NCI-H345 treated with DMSO at 0.1 percent for 48 hours (cell line): ENCODE measurements around the gene AMBRA1.

Experiments used
- DNase-seq: peaks from one replicate; lab custom pipeline; 2025; ENCODE audit not compliant: unreplicated experiment; lab: John Stamatoyannopoulos, UW

Gene AMBRA1

GRCh38 chr11:46475926-46476545, 117.8 kb downstream of the AMBRA1 start:
- no peak for DNase-seq

GRCh38 chr11:46475051-46475925, 118.5 kb downstream of the AMBRA1 start:
- no peak for DNase-seq

- DNase-seq: no peak
Measured at GRCh38 chr11:46472662-46472994, 121.2 kb downstream of the AMBRA1 start.

GRCh38 chr11:46471943-46472661, 121.7 kb downstream of the AMBRA1 start:
- no peak for DNase-seq

GRCh38 chr11:46469926-46470325, 123.9 kb downstream of the AMBRA1 start:
- no peak for DNase-seq

GRCh38 chr11:46465683-46466082, 128.1 kb downstream of the AMBRA1 start:
- no peak for DNase-seq

- no peak for DNase-seq
Measured at GRCh38 chr11:46463701-46464421, 130.0 kb downstream of the AMBRA1 start.

- no peak for DNase-seq
Measured at GRCh38 chr11:46461461-46461927, 132.3 kb downstream of the AMBRA1 start.

- DNase-seq: no peak
Measured at GRCh38 chr11:46458491-46458890, 135.3 kb downstream of the AMBRA1 start.

- no peak for DNase-seq
Measured at GRCh38 chr11:46457659-46458424, 136.0 kb downstream of the AMBRA1 start.

- DNase-seq: no peak
Measured at GRCh38 chr11:46457021-46457420, 136.8 kb downstream of the AMBRA1 start.

GRCh38 chr11:46456269-46457001, 137.4 kb downstream of the AMBRA1 start:
- no peak for DNase-seq

- no peak for DNase-seq
Measured at GRCh38 chr11:46455834-46456233, 138.0 kb downstream of the AMBRA1 start.

- no peak for DNase-seq
Measured at GRCh38 chr11:46452918-46453517, 140.8 kb downstream of the AMBRA1 start.

GRCh38 chr11:46451759-46452158, 142.1 kb downstream of the AMBRA1 start:
- DNase-seq: no peak

GRCh38 chr11:46450846-46451477, 142.9 kb downstream of the AMBRA1 start:
- no peak for DNase-seq

- no peak for DNase-seq
Measured at GRCh38 chr11:46447544-46447943, 146.3 kb downstream of the AMBRA1 start.

GRCh38 chr11:46445920-46446771, 147.7 kb downstream of the AMBRA1 start:
- no peak for DNase-seq
